DND-41 (cell line): ENCODE data around the gene ROS1.

ENCODE experiments used
- ATAC-seq: fragments of 200-7000 bp; cut with Tn5 transposase; 3 replicates; pipeline ENCODE4 v1.9.1; 2021; ENCODE audit warnings: low read depth; ENCODE audit not compliant: insufficient read depth
- DNase-seq: peaks from one replicate; pipeline ENCODE4 v3.0.0-alpha.2; 2020
- H2AFZ ChIP-seq: 2 replicates; pipeline ENCODE4 v1.6.0; 2012; ENCODE audit warnings: low read depth, low read length
- H3K27ac ChIP-seq: 2 replicates; pipeline ENCODE4 v1.5.1; 2012; ENCODE audit warnings: low read length, inconsistent platforms
- H3K27me3 ChIP-seq: fragments of 200-600 bp; sonication (generic); 2 replicates; pipeline ENCODE4 v1.6.0; 2012; ENCODE audit warnings: low read length, mild to moderate bottlenecking, inconsistent platforms; ENCODE audit not compliant: insufficient read depth, poor library complexity
- H3K36me3 ChIP-seq: 2 replicates; pipeline ENCODE4 v1.5.1; 2012; ENCODE audit warnings: low read length, inconsistent platforms; ENCODE audit not compliant: insufficient read depth
- H3K4me1 ChIP-seq: 2 replicates; pipeline ENCODE4 v1.5.1; 2012; ENCODE audit warnings: mild to moderate bottlenecking, low read length; ENCODE audit not compliant: insufficient read depth
- H3K4me2 ChIP-seq: 2 replicates; pipeline ENCODE4 v1.6.0; 2012; ENCODE audit warnings: mild to moderate bottlenecking, moderate library complexity, low read length, inconsistent platforms; ENCODE audit not compliant: insufficient read depth
- H3K4me3 ChIP-seq, 2 experiments: fragments of 200-600 bp in 1 of 2; shearing (Covaris generic) in 1 of 2; 2 replicates each; pipeline ENCODE4 v1.5.1; 2012 to 2016; ENCODE audit warnings: inconsistent platforms in 2 of 2, low read length in 2 of 2, mild to moderate bottlenecking in 2 of 2, low read depth in 1 of 2, moderate library complexity in 1 of 2
- H3K79me2 ChIP-seq: 2 replicates; pipeline ENCODE4 v1.6.0; 2012; ENCODE audit warnings: low read length, inconsistent platforms; ENCODE audit not compliant: insufficient read depth
- H3K9ac ChIP-seq: 2 replicates; pipeline ENCODE4 v1.6.0; 2012; ENCODE audit warnings: low read depth, mild to moderate bottlenecking, inconsistent platforms, low read length, moderate library complexity
- H3K9me3 ChIP-seq: 2 replicates; pipeline ENCODE4 v1.5.1; 2012; ENCODE audit warnings: low read length, moderate library complexity, mild to moderate bottlenecking, inconsistent platforms; ENCODE audit not compliant: insufficient read depth, severe bottlenecking
- H4K20me1 ChIP-seq: 2 replicates; pipeline ENCODE4 v1.6.0; 2012; ENCODE audit warnings: low read length; ENCODE audit not compliant: insufficient read depth
- EZH2 ChIP-seq: IDR thresholded peaks from 3 replicates; pipeline ENCODE4 v1.6.1; 2012; ENCODE audit warnings: borderline replicate concordance, low read depth, mild to moderate bottlenecking, moderate library complexity, low read length, inconsistent platforms; ENCODE audit not compliant: severe bottlenecking
- TF ChIP-seq, protein P1 (sequence below): IDR thresholded peaks from 2 replicates; pipeline ENCODE4 v1.5.1; 2012; ENCODE audit warnings: borderline replicate concordance, low read length, moderate library complexity, mild to moderate bottlenecking; ENCODE audit not compliant: poor library complexity, severe bottlenecking; ENCODE audit errors: extremely low read depth

The ROS1 gene

DNA sequence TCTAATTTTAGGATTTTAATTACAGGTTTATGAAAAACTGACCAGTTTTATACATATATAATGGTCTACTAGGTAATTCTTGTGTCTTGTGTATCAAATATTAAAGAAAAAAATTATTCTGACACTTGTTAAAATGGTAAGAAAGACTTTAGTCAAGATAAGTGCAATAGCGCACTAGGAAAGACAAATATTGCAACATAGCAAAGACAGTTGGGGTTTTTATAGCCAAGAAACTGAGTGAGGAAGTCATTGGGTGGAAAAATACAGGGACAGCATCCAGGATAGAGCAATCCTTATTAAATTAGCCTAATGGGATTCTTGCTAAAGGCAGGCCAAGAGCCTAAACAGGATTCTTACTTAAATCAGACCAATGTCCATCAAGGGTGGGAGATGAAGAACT lies 71.1 kb downstream of the ROS1 start:
- no peak overlapping the region for H2AFZ ChIP-seq
- TF ChIP-seq, protein P1, sequence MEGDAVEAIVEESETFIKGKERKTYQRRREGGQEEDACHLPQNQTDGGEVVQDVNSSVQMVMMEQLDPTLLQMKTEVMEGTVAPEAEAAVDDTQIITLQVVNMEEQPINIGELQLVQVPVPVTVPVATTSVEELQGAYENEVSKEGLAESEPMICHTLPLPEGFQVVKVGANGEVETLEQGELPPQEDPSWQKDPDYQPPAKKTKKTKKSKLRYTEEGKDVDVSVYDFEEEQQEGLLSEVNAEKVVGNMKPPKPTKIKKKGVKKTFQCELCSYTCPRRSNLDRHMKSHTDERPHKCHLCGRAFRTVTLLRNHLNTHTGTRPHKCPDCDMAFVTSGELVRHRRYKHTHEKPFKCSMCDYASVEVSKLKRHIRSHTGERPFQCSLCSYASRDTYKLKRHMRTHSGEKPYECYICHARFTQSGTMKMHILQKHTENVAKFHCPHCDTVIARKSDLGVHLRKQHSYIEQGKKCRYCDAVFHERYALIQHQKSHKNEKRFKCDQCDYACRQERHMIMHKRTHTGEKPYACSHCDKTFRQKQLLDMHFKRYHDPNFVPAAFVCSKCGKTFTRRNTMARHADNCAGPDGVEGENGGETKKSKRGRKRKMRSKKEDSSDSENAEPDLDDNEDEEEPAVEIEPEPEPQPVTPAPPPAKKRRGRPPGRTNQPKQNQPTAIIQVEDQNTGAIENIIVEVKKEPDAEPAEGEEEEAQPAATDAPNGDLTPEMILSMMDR, result no peak
- TF ChIP-seq EZH2, result no peak
- no peak overlapping the region for H3K9ac ChIP-seq
- H3K27ac ChIP-seq, result no peak overlapping the region
- H3K36me3 ChIP-seq, result no peaks in the 10 kb centered on the region
- H3K4me1 ChIP-seq, result no peaks in the 10 kb centered on the region
- peaks cover 3% of the 10 kb centered on the region for H3K27me3 ChIP-seq
- no peaks in the 10 kb centered on the region for H3K79me2 ChIP-seq
- H4K20me1 ChIP-seq, result no peaks in the 10 kb centered on the region
- ATAC-seq (no peak), DNase-seq (no peak)
- H3K4me3 ChIP-seq, result no peak overlapping the region
- H3K4me2 ChIP-seq, result no peak overlapping the region
- H3K9me3 ChIP-seq, result no peaks in the 10 kb centered on the region

DNA sequence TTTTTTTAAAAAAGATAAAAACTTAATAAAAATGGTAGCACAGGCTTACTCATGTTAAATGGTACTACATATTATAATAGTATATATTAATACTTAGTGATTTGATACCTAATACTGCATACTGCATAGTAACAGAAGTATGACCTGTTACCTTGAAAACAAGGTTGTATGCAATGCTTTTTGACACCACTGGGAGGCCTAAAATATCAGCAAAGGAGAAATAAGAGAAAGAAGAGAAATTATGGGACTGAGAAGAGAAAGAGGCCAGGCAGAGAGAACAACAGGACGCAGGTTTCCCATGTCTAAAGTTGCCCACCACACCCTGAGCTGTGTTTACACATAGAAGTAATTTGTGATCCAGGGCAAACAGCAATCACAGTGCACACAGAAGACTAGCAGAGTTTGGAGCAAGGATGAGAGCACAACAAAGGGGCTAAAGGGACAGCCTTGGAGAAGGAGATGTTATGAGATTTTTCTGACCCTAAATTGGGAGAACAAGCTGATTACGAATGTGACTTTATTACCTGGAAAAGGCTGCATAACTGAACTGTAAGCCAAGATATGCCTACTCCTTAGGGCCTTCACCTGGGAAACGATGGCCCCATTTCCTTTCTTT lies 73.2 kb downstream of the ROS1 start:
- Histone ChIP-seq H3K36me3 (no peaks in the 10 kb centered on the region), H3K9me3 (no peaks in the 10 kb centered on the region), H3K4me2 (no peak overlapping the region), H3K27ac (no peak overlapping the region), H3K79me2 (no peaks in the 10 kb centered on the region), H3K27me3 (peaks cover 7% of the 10 kb centered on the region), H3K4me1 (no peaks in the 10 kb centered on the region), H3K4me3 (no peak overlapping the region), H4K20me1 (no peaks in the 10 kb centered on the region), H2AFZ (no peak overlapping the region), H3K9ac (no peak overlapping the region)
- DNase-seq, result no peak
- TF ChIP-seq, protein P1, result peak; percentile 40
- no peak for TF ChIP-seq EZH2
- no peak for ATAC-seq

DNA sequence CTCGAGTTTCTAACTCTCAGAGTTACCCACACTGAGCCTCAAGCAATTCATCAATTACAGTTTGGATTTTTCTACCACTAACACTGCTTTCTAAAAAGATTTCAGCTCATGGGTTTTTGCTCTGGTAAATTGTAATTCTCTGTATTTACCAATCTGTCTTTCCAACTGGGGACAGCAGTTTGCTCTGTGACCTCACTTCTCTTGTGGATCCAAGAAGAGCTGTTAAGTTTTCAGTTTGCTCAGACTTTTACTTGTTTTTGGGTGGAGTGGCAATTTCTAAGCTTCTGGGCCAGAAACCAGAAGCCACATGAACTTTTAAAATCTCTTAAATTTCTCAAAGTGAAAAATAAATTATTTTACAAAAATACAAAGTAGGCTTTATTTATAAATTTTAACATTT lies 74.2 kb downstream of the ROS1 start:
- Histone ChIP-seq H3K9ac (no peak overlapping the region), H2AFZ (no peak overlapping the region), H3K36me3 (no peaks in the 10 kb centered on the region), H4K20me1 (no peaks in the 10 kb centered on the region), H3K79me2 (no peaks in the 10 kb centered on the region), H3K27me3 (peaks cover 7% of the 10 kb centered on the region), H3K4me3 (no peak overlapping the region), H3K4me1 (no peaks in the 10 kb centered on the region), H3K4me2 (no peak overlapping the region), H3K9me3 (no peaks in the 10 kb centered on the region), H3K27ac (no peak overlapping the region)
- TF ChIP-seq EZH2, result no peak
- TF ChIP-seq, protein P1, result no peak
- DNase-seq, result no peak
- no peak for ATAC-seq
